ENCODE results near the gene TEX54. TPM values are rescaled to one million over a fixed set of nuclear protein-coding genes. Genes with fewer than 3 reads are reported as not detected.
"Not testable (repeated sequence)": the region's sequence is repeated elsewhere in the genome, so short reads cannot be mapped to it uniquely, and the experiment has no call there.

The TEX54 gene
- polyA plus RNA-seq, 1 donor (not counting 4 experiments of a cell fraction or from before 2014, with no cell fraction given), result not detected

DNA sequence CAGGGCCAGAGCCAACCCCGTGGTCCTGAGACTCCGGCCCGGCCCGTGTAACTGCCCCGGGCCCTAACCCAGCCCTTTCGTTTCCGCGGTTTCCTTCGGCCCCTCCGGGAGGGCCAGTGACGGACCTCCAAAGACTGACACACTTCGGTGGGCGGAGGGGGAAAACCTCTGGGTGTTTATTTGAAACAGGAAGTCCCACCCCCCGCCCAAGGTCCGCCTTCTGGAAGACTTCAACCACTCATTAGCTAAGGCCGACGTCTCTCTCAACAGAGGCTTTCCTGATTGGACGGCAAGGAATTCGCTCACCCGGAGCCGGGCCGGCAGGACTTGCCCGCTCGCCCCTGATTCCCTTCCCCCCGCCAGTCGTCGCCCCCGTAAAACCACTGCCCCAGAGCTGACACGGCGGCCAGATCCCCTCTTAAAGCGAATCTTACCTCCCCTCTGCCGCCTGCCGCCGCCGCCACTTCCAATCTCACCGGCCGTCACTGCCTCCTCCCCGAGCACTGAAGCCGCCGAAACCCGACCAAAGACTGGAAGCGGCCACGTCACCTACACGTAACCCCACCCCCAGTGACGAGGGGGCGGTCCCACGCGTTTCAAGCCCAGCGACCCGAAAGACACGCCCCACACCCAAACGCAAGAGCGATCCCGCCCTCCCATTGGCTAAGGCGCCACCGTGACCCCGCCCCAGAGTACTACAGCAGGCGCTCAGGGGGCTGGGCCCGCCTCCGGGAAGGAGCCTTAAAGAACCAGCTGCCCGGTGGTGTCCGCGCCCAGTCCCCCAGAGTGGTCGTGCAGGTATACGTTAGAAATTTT lies 913 bp downstream of the TEX54 start, which contains the start of gene STX5:
STX5 (minus strand) TSS at position 532 of the 816 bp plus-strand sequence. CDS start 808 bp downstream, outside the sequence.
- peaks cover 12% of the 10 kb centered on the region for H3K4me1 ChIP-seq (ENCODE audit: control insufficient read depth, extremely low read depth, insufficient read depth, low read length)
- peaks cover 31 to 37% of the 10 kb centered on the region in 2 experiments for H3K36me3 ChIP-seq (ENCODE audit: control insufficient read depth in 2 of 2, extremely low read depth in 1 of 2, insufficient read depth in 2 of 2, low read length in 2 of 2)
- TF ChIP-seq, protein P1, sequence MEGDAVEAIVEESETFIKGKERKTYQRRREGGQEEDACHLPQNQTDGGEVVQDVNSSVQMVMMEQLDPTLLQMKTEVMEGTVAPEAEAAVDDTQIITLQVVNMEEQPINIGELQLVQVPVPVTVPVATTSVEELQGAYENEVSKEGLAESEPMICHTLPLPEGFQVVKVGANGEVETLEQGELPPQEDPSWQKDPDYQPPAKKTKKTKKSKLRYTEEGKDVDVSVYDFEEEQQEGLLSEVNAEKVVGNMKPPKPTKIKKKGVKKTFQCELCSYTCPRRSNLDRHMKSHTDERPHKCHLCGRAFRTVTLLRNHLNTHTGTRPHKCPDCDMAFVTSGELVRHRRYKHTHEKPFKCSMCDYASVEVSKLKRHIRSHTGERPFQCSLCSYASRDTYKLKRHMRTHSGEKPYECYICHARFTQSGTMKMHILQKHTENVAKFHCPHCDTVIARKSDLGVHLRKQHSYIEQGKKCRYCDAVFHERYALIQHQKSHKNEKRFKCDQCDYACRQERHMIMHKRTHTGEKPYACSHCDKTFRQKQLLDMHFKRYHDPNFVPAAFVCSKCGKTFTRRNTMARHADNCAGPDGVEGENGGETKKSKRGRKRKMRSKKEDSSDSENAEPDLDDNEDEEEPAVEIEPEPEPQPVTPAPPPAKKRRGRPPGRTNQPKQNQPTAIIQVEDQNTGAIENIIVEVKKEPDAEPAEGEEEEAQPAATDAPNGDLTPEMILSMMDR (optimal IDR thresholded peaks at IDR 0.05 in 1 of 3, IDR thresholded peaks at IDR 0.05 in 1 of 3, conservative IDR thresholded peaks at IDR 0.05 in 1 of 3; ENCODE audit: extremely low read depth in 1 of 3, insufficient read depth in 2 of 3, low read length in 3 of 3), result no peak
- TF ChIP-seq EZH2 (IDR thresholded peaks at IDR 0.05; ENCODE audit: low read length), result no peak
- no peaks in the 10 kb centered on the region for H3K9me1 ChIP-seq (ENCODE audit: control insufficient read depth, extremely low read depth, insufficient read depth, low read length)
- peak within 1 kb of the TSS; percentile 89 to 99 (median 97) for H3K4me3 ChIP-seq (ENCODE audit: control insufficient read depth in 2 of 3, extremely low read depth in 1 of 3, insufficient read depth in 2 of 3, low read depth in 1 of 3, low read length in 3 of 3)
- H2AFZ ChIP-seq (ENCODE audit: control insufficient read depth, low read length), result peak within 1 kb of the TSS; percentile 81
- peaks cover 52% of the 10 kb centered on the region for H3K79me2 ChIP-seq (ENCODE audit: control insufficient read depth, insufficient read depth, low read length)
- no peaks in the 10 kb centered on the region for H3K9me3 ChIP-seq (ENCODE audit: control insufficient read depth, low read depth, low read length)
- no peaks in the 10 kb centered on the region for H4K20me1 ChIP-seq (ENCODE audit: control insufficient read depth, extremely low read depth, insufficient read depth, low read length)
- H3K4me2 ChIP-seq (ENCODE audit: control insufficient read depth, extremely low read depth, insufficient read depth, low read depth, low read length), result peak within 1 kb of the TSS; percentile 96
- FAIRE-seq (peak; percentile 23), DNase-seq (ENCODE audit: low read depth, low spot score) (peak; percentile 92)
- dilution Hi-C loops (cut with MboI; ENCODE audit: extremely low pct_ligation_motif_present, low sequenced_read_pairs), result no loop called here
- no peaks in the 10 kb centered on the region for H3K27me3 ChIP-seq (ENCODE audit: control insufficient read depth, extremely low read depth, insufficient read depth, low read length)
- peak within 1 kb of the TSS; percentile 91 for H3K27ac ChIP-seq (ENCODE audit: control insufficient read depth, insufficient read depth, low read length)
- H3K9ac ChIP-seq (ENCODE audit: control insufficient read depth, extremely low read depth, insufficient read depth, low read length), result peak within 1 kb of the TSS; percentile 94

DNA sequence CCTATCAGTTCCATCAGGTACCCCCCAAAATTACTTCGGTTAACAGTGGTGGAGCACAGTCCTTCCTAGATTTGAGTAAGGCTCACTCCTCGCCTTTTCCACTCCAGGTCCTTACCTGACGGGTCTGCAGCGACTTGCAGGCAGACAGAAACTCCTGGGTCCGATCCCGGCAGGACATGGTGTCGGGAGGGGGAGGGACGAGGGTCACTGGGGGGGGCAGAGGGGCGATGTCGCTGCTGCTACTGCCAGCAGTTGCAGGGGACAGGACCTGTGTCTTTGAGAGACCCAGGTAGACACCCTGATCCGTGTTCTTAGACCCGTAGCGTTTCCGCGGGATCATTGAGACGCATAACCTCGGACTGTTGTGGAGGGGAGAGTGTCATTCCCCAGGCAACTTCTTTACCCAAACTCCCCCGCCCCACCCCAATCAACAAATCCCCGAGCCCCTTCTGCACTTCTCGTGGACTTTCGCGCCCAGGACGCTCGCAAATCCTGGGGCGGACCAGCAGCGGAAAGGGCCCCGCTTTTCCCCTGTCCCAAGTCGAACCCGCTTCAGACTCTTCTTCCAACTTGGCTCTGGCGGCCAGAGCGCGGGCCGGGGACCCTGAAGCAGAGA lies 1.6 kb downstream of the TEX54 start:
- Histone ChIP-seq H3K79me2 (ENCODE audit: control insufficient read depth, insufficient read depth, low read length) (peaks cover 47% of the 10 kb centered on the region), H3K9ac (ENCODE audit: control insufficient read depth, extremely low read depth, insufficient read depth, low read length) (peak overlapping the region; percentile 94), H4K20me1 (ENCODE audit: control insufficient read depth, extremely low read depth, insufficient read depth, low read length) (no peaks in the 10 kb centered on the region), H3K4me1 (ENCODE audit: control insufficient read depth, extremely low read depth, insufficient read depth, low read length) (peaks cover 12% of the 10 kb centered on the region), H3K4me2 (ENCODE audit: control insufficient read depth, extremely low read depth, insufficient read depth, low read depth, low read length) (peak overlapping the region; percentile 83), H3K27ac (ENCODE audit: control insufficient read depth, insufficient read depth, low read length) (peak overlapping the region; percentile 91), H2AFZ (ENCODE audit: control insufficient read depth, low read length) (peak overlapping the region; percentile 45), H3K36me3 (ENCODE audit: control insufficient read depth in 2 of 2, extremely low read depth in 1 of 2, insufficient read depth in 2 of 2, low read length in 2 of 2) (peaks cover 30 to 37% of the 10 kb centered on the region in 2 experiments), H3K9me1 (ENCODE audit: control insufficient read depth, extremely low read depth, insufficient read depth, low read length) (no peaks in the 10 kb centered on the region), H3K27me3 (ENCODE audit: control insufficient read depth, extremely low read depth, insufficient read depth, low read length) (no peaks in the 10 kb centered on the region), H3K4me3 (ENCODE audit: control insufficient read depth in 2 of 3, extremely low read depth in 1 of 3, insufficient read depth in 2 of 3, low read depth in 1 of 3, low read length in 3 of 3) (peak overlapping the region; percentile 89 to 99 (median 97)), H3K9me3 (ENCODE audit: control insufficient read depth, low read depth, low read length) (no peaks in the 10 kb centered on the region)
- DNase-seq (ENCODE audit: low read depth, low spot score) (no peak), FAIRE-seq (no peak)
- TF ChIP-seq, protein P1 (optimal IDR thresholded peaks at IDR 0.05 in 1 of 3, IDR thresholded peaks at IDR 0.05 in 1 of 3, conservative IDR thresholded peaks at IDR 0.05 in 1 of 3; ENCODE audit: extremely low read depth in 1 of 3, insufficient read depth in 2 of 3, low read length in 3 of 3), result no peak
- no peak for TF ChIP-seq EZH2 (IDR thresholded peaks at IDR 0.05; ENCODE audit: low read length)
- dilution Hi-C loops (cut with MboI; ENCODE audit: extremely low pct_ligation_motif_present, low sequenced_read_pairs), result no loop called here

DNA sequence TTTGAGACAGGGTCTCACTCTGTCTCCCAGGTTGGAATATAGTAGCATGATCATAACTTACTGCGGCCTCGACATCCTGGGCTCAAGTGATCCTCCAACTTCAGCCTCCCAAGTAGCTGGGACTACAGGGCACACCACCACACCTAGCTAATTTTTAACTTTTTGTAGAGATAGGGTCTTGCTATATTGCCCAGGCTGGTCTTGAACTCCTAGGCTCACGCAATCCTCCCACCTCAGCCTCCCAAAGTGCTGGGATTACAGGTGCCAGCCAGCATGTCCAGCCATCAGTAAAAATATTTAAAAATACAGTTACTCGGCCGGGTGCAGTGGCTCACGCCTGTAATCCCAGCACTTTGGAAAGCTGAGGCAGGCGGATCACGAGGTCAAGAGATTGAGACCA lies 4.5 kb downstream of the TEX54 start:
- H3K27ac ChIP-seq (ENCODE audit: control insufficient read depth, insufficient read depth, low read length); H4K20me1 ChIP-seq (ENCODE audit: control insufficient read depth, extremely low read depth, insufficient read depth, low read length); H3K4me2 ChIP-seq (ENCODE audit: control insufficient read depth, extremely low read depth, insufficient read depth, low read depth, low read length); H2AFZ ChIP-seq (ENCODE audit: control insufficient read depth, low read length); H3K9ac ChIP-seq (ENCODE audit: control insufficient read depth, extremely low read depth, insufficient read depth, low read length); DNase-seq (ENCODE audit: low read depth, low spot score); H3K4me1 ChIP-seq (ENCODE audit: control insufficient read depth, extremely low read depth, insufficient read depth, low read length); H3K27me3 ChIP-seq (ENCODE audit: control insufficient read depth, extremely low read depth, insufficient read depth, low read length); dilution Hi-C loops (cut with MboI; ENCODE audit: extremely low pct_ligation_motif_present, low sequenced_read_pairs); H3K4me3 ChIP-seq (ENCODE audit: control insufficient read depth in 2 of 3, extremely low read depth in 1 of 3, insufficient read depth in 2 of 3, low read depth in 1 of 3, low read length in 3 of 3); H3K9me1 ChIP-seq (ENCODE audit: control insufficient read depth, extremely low read depth, insufficient read depth, low read length); FAIRE-seq; H3K9me3 ChIP-seq (ENCODE audit: control insufficient read depth, low read depth, low read length): not testable (repeated sequence)
- Histone ChIP-seq H3K36me3 (ENCODE audit: control insufficient read depth in 2 of 2, extremely low read depth in 1 of 2, insufficient read depth in 2 of 2, low read length in 2 of 2) (peaks cover 30% of the 10 kb centered on the region in 2 experiments), H3K79me2 (ENCODE audit: control insufficient read depth, insufficient read depth, low read length) (peaks cover 36% of the 10 kb centered on the region)
